ENCODE measurements around the gene SNCAIP. TPM values are rescaled to one million over a fixed set of nuclear protein-coding genes. Genes with fewer than 3 reads are reported as not detected.

Gene SNCAIP
- total RNA-seq, 4 donors from 2014 or later, result 2.4 to 6.5 (median 4.0) TPM

GRCh38 chr5:122385808-122386207 is 73.8 kb downstream of the SNCAIP start:
- H3K27me3 ChIP-seq, result no peaks in the 10 kb centered on the region
- H3K27ac ChIP-seq, result no peak overlapping the region
- no peaks in the 10 kb centered on the region for H3K36me3 ChIP-seq
- TF ChIP-seq POLR2AphosphoS5 (IDR thresholded peaks at IDR 0.05) (no peak), POLR2A (IDR thresholded peaks at IDR 0.05) (no peak), EP300 (IDR thresholded peaks at IDR 0.05) (no peak)
- TF ChIP-seq, protein P1, sequence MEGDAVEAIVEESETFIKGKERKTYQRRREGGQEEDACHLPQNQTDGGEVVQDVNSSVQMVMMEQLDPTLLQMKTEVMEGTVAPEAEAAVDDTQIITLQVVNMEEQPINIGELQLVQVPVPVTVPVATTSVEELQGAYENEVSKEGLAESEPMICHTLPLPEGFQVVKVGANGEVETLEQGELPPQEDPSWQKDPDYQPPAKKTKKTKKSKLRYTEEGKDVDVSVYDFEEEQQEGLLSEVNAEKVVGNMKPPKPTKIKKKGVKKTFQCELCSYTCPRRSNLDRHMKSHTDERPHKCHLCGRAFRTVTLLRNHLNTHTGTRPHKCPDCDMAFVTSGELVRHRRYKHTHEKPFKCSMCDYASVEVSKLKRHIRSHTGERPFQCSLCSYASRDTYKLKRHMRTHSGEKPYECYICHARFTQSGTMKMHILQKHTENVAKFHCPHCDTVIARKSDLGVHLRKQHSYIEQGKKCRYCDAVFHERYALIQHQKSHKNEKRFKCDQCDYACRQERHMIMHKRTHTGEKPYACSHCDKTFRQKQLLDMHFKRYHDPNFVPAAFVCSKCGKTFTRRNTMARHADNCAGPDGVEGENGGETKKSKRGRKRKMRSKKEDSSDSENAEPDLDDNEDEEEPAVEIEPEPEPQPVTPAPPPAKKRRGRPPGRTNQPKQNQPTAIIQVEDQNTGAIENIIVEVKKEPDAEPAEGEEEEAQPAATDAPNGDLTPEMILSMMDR (IDR thresholded peaks at IDR 0.05), result no peak
- no peaks in the 10 kb centered on the region for H3K9me3 ChIP-seq
- no peak overlapping the region for H3K4me3 ChIP-seq
- DNase-seq (ENCODE audit: low spot score in 2 of 2), result no peak
- WGBS, result 61% methylated on average over 3 of the region's 3 CpGs
- peaks cover 3% of the 10 kb centered on the region for H3K4me1 ChIP-seq

- WGBS, result 89% methylated on average over 7 of the region's 7 CpGs
- no peaks in the 10 kb centered on the region for H3K27me3 ChIP-seq
- H3K36me3 ChIP-seq, result no peaks in the 10 kb centered on the region
- H3K27ac ChIP-seq, result no peak overlapping the region
- H3K9me3 ChIP-seq, result no peaks in the 10 kb centered on the region
- no peak for DNase-seq (ENCODE audit: low spot score in 2 of 2)
- H3K4me3 ChIP-seq, result no peak overlapping the region
- TF ChIP-seq EP300 (IDR thresholded peaks at IDR 0.05) (no peak), POLR2A (IDR thresholded peaks at IDR 0.05) (no peak), POLR2AphosphoS5 (IDR thresholded peaks at IDR 0.05) (no peak)
- TF ChIP-seq, protein P1 (IDR thresholded peaks at IDR 0.05), result no peak
- peaks cover 4% of the 10 kb centered on the region for H3K4me1 ChIP-seq
Measured at GRCh38 chr5:122390154-122390553, 78.1 kb downstream of the SNCAIP start.

- H3K9me3 ChIP-seq, result no peaks in the 10 kb centered on the region
- H3K4me3 ChIP-seq, result no peak overlapping the region
- H3K27me3 ChIP-seq, result no peaks in the 10 kb centered on the region
- no peak for TF ChIP-seq POLR2AphosphoS5 (IDR thresholded peaks at IDR 0.05)
- TF ChIP-seq POLR2A (IDR thresholded peaks at IDR 0.05), result no peak
- no peak for TF ChIP-seq EP300 (IDR thresholded peaks at IDR 0.05)
- TF ChIP-seq, protein P1 (IDR thresholded peaks at IDR 0.05), result no peak
- peaks cover 4% of the 10 kb centered on the region for H3K4me1 ChIP-seq
- H3K27ac ChIP-seq, result no peak overlapping the region
- no peak for DNase-seq (ENCODE audit: low spot score in 2 of 2)
- 89% methylated on average over 3 of the region's 3 CpGs for WGBS
- no peaks in the 10 kb centered on the region for H3K36me3 ChIP-seq
Measured at GRCh38 chr5:122390694-122391093, 78.7 kb downstream of the SNCAIP start.

DNA sequence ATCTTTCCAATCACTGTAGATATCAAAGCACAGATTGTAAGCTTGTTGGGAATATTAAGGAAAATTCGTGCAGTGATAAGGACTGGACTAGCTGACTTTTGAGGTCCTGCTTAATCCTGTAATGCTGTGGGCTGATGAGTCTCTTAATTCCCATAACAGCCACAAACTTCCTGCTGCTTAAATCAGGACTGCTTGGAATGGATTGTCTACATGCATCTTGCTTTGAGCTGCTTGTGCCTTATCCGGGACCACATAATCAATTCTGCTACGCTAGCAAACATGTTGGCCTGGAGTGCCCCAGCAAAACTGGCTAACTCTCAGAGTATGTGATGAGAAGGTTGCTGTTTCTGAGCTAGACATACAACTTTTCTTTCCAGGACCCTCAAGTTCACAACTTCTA is 79.6 kb downstream of the SNCAIP start:
- no peak overlapping the region for H3K4me3 ChIP-seq

GRCh38 chr5:122392224-122392623 is 80.2 kb downstream of the SNCAIP start:
- WGBS, result 91% methylated on average over 2 of the region's 2 CpGs
- no peak overlapping the region for H3K27ac ChIP-seq
- H3K4me3 ChIP-seq, result no peak overlapping the region
- no peak for DNase-seq (ENCODE audit: low spot score in 2 of 2)
- peaks cover 4% of the 10 kb centered on the region for H3K4me1 ChIP-seq
- no peaks in the 10 kb centered on the region for H3K9me3 ChIP-seq
- no peaks in the 10 kb centered on the region for H3K36me3 ChIP-seq
- TF ChIP-seq, protein P1 (IDR thresholded peaks at IDR 0.05), result no peak
- TF ChIP-seq EP300 (IDR thresholded peaks at IDR 0.05), result no peak
- TF ChIP-seq POLR2A (IDR thresholded peaks at IDR 0.05), result no peak
- TF ChIP-seq POLR2AphosphoS5 (IDR thresholded peaks at IDR 0.05), result no peak
- H3K27me3 ChIP-seq, result no peaks in the 10 kb centered on the region

More for the DNA sequence above, 79.6 kb downstream of the SNCAIP start:
- DNase-seq (ENCODE audit: low spot score in 2 of 2), result no peak
- Histone ChIP-seq H3K27me3 (no peaks in the 10 kb centered on the region), H3K9me3 (no peaks in the 10 kb centered on the region), H3K27ac (no peak overlapping the region), H3K4me1 (peaks cover 4% of the 10 kb centered on the region), H3K36me3 (no peaks in the 10 kb centered on the region)
- TF ChIP-seq EP300 (IDR thresholded peaks at IDR 0.05) (no peak), POLR2AphosphoS5 (IDR thresholded peaks at IDR 0.05) (no peak), POLR2A (IDR thresholded peaks at IDR 0.05) (no peak)
- TF ChIP-seq, protein P1 (IDR thresholded peaks at IDR 0.05), result no peak
- WGBS, result 94% methylated on average over 3 of the region's 3 CpGs

Measured in suprapubic skin (tissue), 4 donors.